Hematopoietic multipotent progenitor cell treated with erythropoietin and hydrocortisone succinate and interleukin-3 and kit ligand, for 17 days (in vitro differentiated cells): ENCODE results near the gene SRP19.
A peak's percentile ranks its signal among the peaks of the same experiment; 100 is the strongest.
"Not testable (repeated sequence)": the region's sequence is repeated elsewhere in the genome, so short reads cannot be mapped to it uniquely, and the experiment has no call there.

Experiments
- DNase-seq: peaks from one replicate; pipeline ENCODE4 v3.0.0-alpha.2; 2015; ENCODE audit warnings: low spot score

The SRP19 gene

DNA sequence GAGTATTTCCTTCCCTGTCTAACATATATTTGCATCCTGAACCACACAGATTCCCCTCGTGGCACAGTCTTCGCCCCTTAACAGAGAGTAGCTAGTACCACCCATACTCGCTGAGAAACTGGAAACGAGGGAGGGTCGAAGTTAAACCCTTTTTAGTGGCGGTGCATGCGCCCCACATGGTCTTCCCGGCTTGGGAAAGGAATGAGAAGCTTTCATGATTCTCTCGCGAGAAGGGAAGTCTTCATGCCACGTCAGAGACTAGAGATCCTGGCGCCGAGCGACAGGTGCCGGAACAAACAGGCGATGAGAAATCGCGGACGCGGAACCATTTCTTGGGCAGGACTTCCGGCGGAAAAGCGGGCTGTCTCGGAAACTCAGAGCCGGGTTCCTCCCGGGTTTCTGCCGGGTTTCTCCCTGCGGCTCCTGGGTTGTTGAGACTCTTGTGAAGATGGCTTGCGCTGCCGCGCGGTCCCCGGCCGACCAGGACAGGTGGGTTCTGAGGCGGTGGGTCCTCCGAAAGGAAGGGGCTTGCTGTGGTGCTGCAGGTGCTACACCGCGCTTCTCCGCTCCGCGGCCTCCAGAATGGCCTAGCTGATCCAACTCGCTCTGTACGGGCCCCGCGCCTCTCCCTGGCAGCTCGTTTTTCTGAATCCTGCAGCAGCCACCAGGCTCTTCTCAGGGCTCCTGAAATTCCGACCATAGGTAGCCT, at the start of gene SRP19:
Gene SRP19, plus strand, starts transcription at position 359 of the 709 bp plus-strand sequence. Its CDS starts 90 bp downstream, at position 449.
- peak; percentile 89 for DNase-seq

DNA sequence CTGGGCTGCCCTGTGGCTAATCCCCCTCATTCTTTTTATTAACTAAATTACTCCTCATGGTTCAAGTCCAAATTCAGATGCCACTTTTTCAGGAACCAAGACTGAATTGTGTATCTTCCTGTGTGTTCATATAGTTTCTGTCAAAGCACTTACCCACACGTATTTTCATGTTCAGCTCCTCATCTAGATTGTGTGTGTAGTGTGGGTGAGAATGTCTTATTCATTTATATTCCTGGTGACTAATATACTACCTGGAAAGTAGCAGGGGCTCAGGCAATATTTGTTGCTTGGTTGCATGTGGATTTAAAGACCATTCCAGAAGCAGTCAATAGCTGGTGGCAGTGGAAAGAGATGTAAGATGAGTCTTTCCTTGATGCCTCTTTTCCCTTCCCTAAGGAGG, 48.5 kb upstream of the SRP19 start:
- DNase-seq, result no peak

- no peak for DNase-seq
Observed at GRCh38 chr5:112820246-112820645, 40.8 kb upstream of the SRP19 start.

DNA sequence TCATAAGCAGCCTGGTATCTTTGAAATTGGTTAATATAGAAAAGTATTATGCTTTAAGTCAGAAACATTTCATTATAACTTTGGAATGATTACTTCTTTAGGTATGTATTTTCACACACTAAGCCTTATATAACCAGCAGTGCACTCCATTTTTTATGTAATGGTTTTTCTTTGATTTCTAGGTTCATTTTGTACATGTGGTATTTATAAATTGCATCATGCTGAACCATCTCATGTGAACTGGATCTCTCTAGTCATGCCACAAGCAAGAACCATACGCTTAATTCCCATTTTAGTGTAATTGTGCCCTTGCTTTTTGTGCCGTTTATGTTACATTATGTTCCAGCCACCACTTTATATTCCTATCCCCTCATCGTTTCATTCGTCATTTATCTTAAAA, 38.6 kb upstream of the SRP19 start:
- no peak for DNase-seq

DNA sequence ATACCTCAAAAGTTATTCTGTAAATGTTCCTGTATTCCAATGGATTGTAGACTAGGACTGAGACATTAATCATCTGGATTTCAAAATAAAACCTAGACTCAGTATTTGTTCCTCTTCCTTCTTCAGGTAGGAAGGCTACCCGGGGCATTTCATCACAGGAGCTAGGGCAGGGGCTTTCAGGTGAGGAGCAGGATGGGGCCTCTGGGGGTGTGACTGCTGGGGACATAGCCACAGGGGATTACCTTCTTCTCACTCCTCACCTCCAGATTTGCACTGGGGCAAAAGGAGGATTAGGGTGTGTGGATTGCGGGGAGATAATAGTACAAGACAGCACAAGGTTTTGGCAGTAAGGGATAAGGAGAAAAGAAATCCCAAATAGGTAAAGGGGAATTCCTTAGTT, 37.9 kb upstream of the SRP19 start:
- no peak for DNase-seq

DNA sequence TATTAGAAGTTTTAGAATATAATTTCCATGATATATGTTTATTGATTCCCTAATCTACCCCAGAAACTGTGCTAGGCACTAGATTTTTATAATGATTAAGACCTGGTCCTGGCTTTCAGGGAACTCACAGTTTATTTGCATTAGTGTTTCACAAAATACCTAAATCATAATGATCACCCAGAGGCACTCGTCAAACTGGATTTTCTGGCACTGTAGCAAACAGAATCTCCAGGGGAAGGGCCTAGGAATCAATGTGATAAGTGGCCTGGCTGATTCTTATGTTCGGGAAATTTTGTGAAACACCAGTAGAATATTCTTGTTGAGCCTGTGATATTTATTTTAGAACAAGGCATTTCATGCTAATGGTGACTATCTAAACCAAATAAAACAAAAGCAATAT, 37.4 kb upstream of the SRP19 start:
- no peak for DNase-seq

DNA sequence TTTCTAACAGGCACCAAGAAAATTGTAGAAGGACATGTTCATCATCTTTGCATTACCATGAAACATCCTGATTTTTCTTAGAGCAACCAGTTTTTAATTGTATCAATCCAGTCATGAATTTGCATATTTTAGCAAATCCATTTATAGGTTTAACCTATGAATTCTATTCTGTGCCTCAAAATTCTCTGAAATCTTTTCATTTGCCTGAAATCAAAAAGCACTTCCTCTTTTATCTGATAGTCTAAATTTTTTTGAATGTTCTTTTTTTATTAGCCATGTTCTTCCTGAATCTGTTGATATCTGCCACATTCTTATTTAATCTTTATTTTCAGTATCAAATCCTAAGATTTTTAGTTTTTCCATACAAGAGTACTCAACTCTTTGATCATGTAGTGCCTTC, 36.9 kb upstream of the SRP19 start:
- DNase-seq, result no peak

GRCh38 chr5:112830378-112830777, 30.7 kb upstream of the SRP19 start:
- no peak for DNase-seq

DNA sequence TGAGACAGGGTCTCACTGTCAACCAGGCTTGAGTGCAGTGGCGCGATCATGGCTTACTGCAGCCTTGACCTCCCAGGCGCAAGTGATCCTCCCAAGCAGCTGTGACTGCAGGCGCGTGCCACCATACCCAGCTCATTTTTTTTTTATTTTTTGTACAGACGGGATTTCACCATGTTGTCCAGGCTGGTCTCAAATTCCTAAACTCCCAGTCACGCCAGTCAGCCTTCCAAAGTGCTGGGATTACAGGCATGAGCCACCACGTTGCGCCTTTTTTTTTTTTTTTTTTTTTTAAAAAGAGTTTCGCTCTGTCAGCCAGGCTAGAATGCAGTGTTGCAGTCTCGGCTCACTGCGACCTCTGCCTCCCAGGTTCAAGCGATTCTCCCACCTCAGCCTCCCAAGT, 27.1 kb upstream of the SRP19 start:
- no peak for DNase-seq

GRCh38 chr5:112844489-112844888, 16.6 kb upstream of the SRP19 start:
- DNase-seq, result no peak

DNA sequence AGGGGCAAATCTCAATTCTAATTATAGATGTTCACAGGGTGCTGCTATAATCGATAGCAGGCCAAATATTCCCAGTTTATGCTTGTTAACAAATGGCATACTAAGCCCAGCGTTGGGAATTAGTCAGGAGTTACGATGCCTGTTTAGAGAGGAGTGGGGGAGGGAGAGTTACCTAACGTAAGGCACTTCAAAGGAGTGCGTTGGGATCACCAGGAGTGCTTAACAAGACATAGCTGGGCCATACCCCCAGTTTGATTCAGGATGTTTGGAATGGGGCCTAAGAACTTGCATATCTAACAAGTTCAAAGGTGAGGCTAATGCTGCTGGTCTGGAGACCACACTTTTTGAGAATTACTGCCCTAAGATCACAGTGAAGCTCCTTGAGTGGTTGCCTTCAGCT, 14.5 kb upstream of the SRP19 start:
- DNase-seq, result no peak

DNA sequence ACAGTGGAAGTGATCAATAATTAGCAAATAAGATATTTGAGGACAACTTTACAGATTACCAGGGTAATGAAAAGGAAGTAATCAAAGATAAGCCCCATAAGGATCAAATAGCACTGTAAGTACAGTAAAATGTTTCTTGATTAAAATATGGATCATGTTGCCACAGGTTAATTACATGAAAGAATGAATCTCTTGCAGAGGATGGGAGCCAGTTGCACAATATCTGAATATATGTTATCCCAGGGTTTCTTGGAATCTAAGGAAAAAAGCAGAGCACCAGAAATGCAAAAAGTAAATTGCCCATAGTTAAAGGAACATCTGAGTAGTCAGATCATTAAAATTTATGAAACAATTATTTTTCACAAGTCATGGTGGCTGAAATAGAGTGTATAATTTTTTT, 13.8 kb upstream of the SRP19 start:
- DNase-seq, result no peak

- peak; percentile 58 for DNase-seq
Observed at GRCh38 chr5:112848116-112848811, 12.8 kb upstream of the SRP19 start.

DNA sequence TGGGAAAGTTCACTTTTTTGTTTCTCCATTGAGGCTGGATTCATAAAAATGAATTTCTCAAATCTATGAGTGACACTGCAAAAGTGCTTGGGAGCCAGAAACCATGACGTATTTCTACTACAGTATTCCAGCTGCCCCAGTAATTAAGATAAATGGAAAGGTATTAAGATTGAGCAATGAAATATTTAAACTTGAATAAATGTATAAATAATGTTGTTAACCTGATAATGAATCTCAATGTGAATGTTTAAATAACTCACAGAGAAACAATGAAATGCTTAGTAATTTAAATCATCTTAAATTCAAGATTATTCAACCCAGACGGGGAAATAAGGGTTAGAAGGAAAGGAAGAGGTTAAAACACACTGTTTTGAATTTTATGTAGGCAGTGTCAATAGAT, 11.2 kb upstream of the SRP19 start:
- DNase-seq, result no peak

- no peak for DNase-seq
Observed at GRCh38 chr5:112854651-112855050, 6.4 kb upstream of the SRP19 start.

DNA sequence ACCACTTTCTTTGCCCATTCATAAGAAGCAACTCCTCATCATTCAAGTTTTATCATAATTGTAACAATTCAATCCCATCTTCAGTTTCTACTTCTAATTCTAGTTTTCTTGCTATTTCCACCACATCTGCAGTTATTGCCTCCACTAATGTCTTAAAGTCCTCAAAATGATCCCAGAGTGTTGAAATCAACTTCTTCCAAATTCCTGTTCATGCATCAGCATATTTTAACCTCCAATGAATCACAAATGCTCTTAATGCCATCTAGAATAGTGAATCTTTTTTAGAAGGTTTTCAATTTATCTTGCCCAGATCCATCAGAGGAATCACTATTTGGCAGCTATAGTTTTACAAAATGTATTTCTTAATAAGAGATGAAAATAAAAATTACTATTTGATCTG, 3.2 kb upstream of the SRP19 start:
- DNase-seq, result no peak

DNA sequence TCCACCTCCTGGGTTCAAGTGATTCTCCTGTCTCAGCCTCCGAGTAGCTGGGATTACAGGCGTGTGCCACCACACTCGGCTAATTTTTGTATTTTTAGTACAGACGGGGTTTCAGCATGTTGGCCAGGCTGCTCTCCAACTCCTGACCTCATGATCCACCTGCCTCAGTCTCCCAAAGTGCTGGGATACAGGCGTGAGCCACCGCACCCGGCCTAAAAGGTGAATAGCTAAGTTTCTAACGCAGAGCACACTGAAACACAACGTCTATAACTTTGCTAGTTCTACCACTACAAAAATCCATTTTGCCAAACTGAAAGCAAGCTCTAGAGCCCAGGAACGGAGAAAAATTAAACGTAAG, 537 bp upstream of the SRP19 start:
- DNase-seq, result not testable (repeated sequence)

DNA sequence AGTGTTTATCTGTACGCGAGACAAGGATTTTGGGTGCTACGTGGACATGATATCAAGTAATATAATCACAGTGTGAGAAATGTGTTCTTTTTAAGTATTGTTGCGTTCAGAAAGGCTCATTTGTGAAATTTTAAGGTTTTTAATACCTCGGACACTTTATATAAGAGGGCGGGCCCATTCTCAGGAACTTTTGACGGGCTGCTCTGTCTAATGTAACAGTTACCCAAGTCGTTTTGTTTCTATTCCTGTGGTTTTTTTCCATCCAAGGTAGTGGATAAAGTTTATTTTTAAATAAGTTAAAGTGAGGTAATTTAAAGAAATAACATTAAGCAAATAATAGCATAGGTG, 525 bp downstream of the SRP19 start:
- no peak for DNase-seq

DNA sequence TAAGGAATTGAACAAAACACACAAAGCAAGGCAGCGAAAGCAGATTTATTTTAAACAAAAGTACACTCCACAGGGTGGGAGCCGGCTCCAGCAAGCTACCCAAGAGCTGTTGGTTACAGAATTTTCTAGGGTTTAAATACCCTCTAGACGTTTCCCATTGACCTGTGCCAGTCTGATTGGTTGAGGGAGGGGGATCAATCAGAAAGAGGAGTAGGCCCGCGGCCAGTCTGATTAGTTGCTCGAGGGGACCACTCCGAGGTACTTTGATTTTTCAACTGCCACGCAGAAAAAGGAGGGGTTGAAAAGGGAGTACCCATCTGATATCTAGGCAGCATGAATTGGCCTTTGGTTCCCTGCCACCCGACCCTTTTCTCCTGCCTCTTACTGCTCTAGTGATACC, 998 bp downstream of the SRP19 start:
- DNase-seq, result no peak

- no peak for DNase-seq
Observed at GRCh38 chr5:112863549-112863948, 2.5 kb downstream of the SRP19 start.

GRCh38 chr5:112865128-112865527, 4.0 kb downstream of the SRP19 start:
- DNase-seq, result no peak

GRCh38 chr5:112866739-112867138, 5.7 kb downstream of the SRP19 start:
- DNase-seq, result no peak

DNA sequence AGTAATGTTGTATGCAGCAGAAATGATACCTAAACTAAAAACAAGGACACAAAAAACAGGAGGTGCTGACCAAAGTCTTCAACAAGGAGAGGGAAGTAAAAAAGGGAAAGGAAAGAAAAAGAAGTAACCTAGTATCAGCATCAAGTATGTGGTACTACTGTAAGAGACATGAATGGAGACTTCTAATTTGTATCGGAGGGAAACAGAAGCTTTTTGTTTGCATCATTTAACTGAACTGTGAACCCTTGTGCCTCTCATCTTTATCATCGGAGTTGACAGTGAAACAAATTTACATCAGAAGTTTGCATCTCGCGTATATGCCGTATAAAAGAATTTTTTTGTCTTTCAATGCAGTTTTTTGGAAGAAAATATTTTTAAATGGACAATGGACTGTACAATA, 6.3 kb downstream of the SRP19 start:
- DNase-seq, result no peak

DNA sequence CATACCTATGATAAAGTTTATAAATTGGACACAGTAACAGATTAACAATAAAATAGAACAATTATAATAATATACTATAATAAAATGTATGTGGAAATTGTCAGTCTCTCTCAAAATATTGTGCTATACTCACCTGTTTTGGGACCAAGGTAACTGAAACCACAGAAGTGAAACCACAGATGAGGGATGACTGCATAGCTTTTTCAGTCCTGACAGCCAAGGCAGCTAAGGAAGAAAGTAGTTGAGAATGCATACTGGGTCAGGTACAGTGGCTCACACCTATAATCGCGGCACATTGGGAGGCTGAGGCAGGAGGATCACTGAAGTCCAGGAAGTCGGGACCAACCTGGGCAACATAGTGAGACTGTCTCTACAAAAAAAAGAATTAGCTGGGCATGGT, 8.9 kb downstream of the SRP19 start:
- DNase-seq, result no peak
